HUES6 (cell line): ENCODE results near the gene PABPN1L.

ENCODE experiments used
- H3K27ac ChIP-seq: 2 replicates; pipeline ENCODE4 v1.7.0; 2013; ENCODE audit warnings: low read depth, mild to moderate bottlenecking, low read length, inconsistent platforms
- H3K27me3 ChIP-seq: 2 replicates; pipeline ENCODE4 v1.6.1; 2013; ENCODE audit warnings: low read length; ENCODE audit not compliant: control insufficient read depth, insufficient read depth
- H3K36me3 ChIP-seq: 2 replicates; pipeline ENCODE4 v1.6.1; 2013; ENCODE audit warnings: low read length; ENCODE audit not compliant: control insufficient read depth, insufficient read depth
- H3K4me1 ChIP-seq: 2 replicates; pipeline ENCODE4 v1.6.1; 2013; ENCODE audit warnings: low read length; ENCODE audit not compliant: control insufficient read depth, insufficient read depth
- H3K4me3 ChIP-seq: 2 replicates; pipeline ENCODE4 v1.5.1; 2013; ENCODE audit warnings: low read depth, low read length
- H3K9ac ChIP-seq: one replicate; pipeline ENCODE4 v1.6.1; 2013; ENCODE audit warnings: mild to moderate bottlenecking, low read length
- H3K9me3 ChIP-seq: 2 replicates; pipeline ENCODE4 v1.6.1; 2013; ENCODE audit warnings: low read depth, low read length; ENCODE audit not compliant: control insufficient read depth, insufficient read depth

PABPN1L gene

DNA sequence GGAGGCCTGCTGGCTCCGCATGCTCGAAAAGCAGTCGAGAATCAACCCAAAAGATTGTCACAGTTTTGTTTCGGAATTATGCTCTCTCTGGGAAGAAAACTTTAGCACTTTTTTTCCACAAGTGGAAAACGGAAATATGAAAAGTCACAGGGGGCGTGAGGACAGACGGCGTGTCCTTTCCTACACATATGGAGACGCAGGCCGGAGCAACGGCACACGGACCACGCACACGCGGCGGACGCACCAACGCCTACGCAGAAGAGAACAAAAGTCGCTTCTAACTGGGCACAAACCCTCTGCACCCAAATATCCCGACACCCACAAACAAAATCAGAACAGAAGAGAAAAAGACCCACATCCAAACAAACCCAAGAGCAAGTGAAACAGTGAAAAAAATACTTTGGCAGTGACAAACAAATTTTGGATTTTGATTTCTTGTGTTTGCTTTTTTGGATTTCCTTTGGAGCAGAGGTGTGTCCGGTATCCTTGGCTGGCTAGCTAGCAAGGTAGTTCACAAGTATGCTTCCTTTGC lies 9.3 kb upstream of the PABPN1L start:
- Histone ChIP-seq H3K36me3 (no peaks in the 10 kb centered on the region), H3K4me1 (no peaks in the 10 kb centered on the region), H3K9me3 (no peaks in the 10 kb centered on the region), H3K4me3 (no peak overlapping the region), H3K27ac (no peak overlapping the region), H3K27me3 (peaks cover 2% of the 10 kb centered on the region; the same call in 1 of the 2 replicates), H3K9ac (no peak overlapping the region)

GRCh38 chr16:88874938-88875599 lies 8.6 kb upstream of the PABPN1L start:
- no peak overlapping the region for H3K27ac ChIP-seq
- no peaks in the 10 kb centered on the region for H3K27me3 ChIP-seq
- H3K9ac ChIP-seq = no peak overlapping the region
- no peak overlapping the region for H3K4me3 ChIP-seq
- no peaks in the 10 kb centered on the region for H3K4me1 ChIP-seq
- no peaks in the 10 kb centered on the region for H3K9me3 ChIP-seq
- no peaks in the 10 kb centered on the region for H3K36me3 ChIP-seq

DNA sequence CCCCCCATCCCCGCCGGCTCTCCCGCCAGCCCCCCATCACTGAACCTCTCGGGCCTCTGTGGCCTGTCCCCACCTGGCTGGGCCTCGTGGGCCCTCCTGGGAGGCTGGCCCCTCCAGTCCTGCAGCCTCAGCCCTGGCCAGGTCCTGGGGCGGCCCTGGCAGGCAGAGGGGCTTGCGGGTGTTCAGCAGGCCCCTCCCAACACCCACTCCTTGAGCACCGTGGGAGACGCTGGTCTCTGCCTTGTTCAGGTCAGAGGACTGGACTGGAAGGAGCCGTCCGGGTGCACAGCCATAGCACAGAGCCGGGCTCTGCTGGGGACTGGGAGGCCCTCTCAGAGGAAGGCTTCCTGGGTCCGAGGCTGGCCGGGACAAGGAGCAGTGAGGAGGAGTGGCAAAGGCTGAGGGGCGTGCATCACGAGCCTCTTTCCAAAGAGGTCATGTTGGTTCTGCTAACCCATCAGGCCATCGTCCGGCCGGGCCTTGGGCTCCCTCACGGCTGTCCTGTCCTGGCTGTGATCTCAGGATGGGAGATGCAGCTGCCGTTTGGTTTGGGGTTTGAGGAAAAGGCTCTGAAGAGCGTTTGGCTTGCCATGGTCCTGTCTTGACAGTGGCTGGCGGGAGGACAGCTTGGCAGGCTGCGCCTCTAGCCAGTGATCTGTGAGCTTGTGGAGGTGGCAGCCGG lies 6.3 kb upstream of the PABPN1L start:
- Histone ChIP-seq H3K9me3 (no peaks in the 10 kb centered on the region), H3K9ac (no peak overlapping the region), H3K27me3 (peaks cover 5% of the 10 kb centered on the region; the same call in 1 of the 2 replicates), H3K36me3 (no peaks in the 10 kb centered on the region), H3K4me3 (no peak overlapping the region), H3K4me1 (no peaks in the 10 kb centered on the region), H3K27ac (no peak overlapping the region)

DNA sequence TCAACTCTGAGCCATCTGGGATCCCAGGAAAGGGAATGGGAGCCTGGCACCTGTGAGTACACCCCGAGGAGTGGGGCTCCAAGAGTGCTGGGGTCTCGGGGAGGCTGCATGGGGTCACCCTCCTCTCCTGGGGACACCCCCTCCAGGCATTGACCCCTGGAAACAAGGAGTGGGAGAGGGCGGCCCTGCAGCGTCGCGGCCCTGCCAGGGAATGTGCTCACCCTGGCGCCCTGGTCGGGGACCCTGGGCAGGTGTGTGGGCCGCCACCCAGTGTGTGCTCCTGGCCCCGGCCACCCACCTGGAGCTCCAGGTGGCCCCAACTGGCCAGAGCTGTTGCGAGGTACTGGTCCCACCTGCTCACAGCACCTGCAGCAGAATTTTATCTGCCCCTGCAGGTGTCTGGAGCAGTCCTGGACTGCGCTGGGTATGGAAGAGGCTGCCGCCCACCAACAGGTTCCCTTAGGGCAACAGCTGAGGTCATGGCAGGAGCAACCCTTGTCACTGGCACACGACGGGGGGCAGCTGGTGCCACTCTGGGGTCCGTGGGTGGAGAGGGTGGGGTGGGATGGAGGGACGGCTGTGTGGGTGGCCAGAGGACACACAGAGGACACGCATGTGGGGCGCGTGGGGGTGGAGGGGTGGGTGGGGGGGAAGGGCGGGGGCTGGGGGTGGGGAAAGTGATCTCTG lies 5.4 kb upstream of the PABPN1L start:
- Histone ChIP-seq H3K4me1 (no peaks in the 10 kb centered on the region), H3K9me3 (no peaks in the 10 kb centered on the region), H3K9ac (no peak overlapping the region), H3K27me3 (peaks cover 5% of the 10 kb centered on the region; the same call in 1 of the 2 replicates), H3K4me3 (no peak overlapping the region), H3K36me3 (no peaks in the 10 kb centered on the region), H3K27ac (no peak overlapping the region)

DNA sequence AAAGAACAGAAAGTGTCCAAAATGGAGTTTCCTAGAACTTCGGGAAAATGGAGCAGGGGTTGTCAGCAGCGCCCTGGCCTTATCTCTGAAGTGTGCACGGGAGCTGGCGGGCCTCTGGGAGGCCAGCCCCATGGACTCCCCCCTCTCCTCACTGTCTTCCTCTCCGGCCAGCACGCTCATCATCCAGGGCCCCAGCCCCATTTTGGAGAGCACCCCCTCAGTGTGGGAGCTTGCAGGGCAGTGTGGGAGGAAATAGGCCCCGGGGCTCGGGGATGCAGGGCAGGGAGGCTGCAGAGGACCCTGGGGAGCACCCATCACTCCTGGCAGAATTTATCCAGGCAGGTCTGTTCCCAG lies 4.9 kb upstream of the PABPN1L start:
- Histone ChIP-seq H3K27ac (no peak overlapping the region), H3K4me1 (no peaks in the 10 kb centered on the region), H3K9ac (no peak overlapping the region), H3K9me3 (no peaks in the 10 kb centered on the region), H3K36me3 (no peaks in the 10 kb centered on the region), H3K27me3 (peaks cover 5% of the 10 kb centered on the region; the same call in 1 of the 2 replicates), H3K4me3 (no peak overlapping the region)

- no peak overlapping the region for H3K9ac ChIP-seq
- H3K4me3 ChIP-seq = no peak overlapping the region
Measured at GRCh38 chr16:88870608-88871348, 4.3 kb upstream of the PABPN1L start.

DNA sequence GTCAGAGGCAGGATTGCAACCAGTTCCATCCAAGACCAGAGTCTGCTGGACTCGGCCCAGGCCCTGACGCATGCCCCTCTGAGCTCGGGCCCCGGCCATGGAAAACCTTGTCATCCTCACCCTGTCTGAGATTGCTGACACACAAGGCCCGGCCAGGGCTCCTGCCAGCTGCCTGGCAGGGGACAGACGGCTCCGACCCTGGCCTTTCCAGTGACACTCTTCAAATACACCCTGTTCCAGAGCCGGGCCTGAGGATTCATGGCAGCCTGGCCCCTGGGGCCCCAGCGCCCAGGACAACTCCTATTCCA lies 3.2 kb upstream of the PABPN1L start:
- H3K36me3 ChIP-seq = no peaks in the 10 kb centered on the region
- H3K9ac ChIP-seq = no peak overlapping the region
- no peak overlapping the region for H3K27ac ChIP-seq
- no peaks in the 10 kb centered on the region for H3K9me3 ChIP-seq
- H3K27me3 ChIP-seq = peaks cover 5% of the 10 kb centered on the region; the same call in 1 of the 2 replicates
- H3K4me3 ChIP-seq = no peak overlapping the region
- H3K4me1 ChIP-seq = no peaks in the 10 kb centered on the region

More at GRCh38 chr16:88870608-88871348, 4.3 kb upstream of the PABPN1L start:
- Histone ChIP-seq H3K27ac (no peak overlapping the region), H3K36me3 (no peaks in the 10 kb centered on the region), H3K27me3 (peaks cover 5% of the 10 kb centered on the region; the same call in 1 of the 2 replicates), H3K4me1 (no peaks in the 10 kb centered on the region), H3K9me3 (no peaks in the 10 kb centered on the region)

- no peaks in the 10 kb centered on the region for H3K4me1 ChIP-seq
- H3K36me3 ChIP-seq = no peaks in the 10 kb centered on the region
- H3K9me3 ChIP-seq = no peaks in the 10 kb centered on the region
- H3K27me3 ChIP-seq = peaks cover 5% of the 10 kb centered on the region; the same call in 1 of the 2 replicates
- H3K4me3 ChIP-seq = no peak overlapping the region
- no peak overlapping the region for H3K27ac ChIP-seq
- H3K9ac ChIP-seq = no peak overlapping the region
Measured at GRCh38 chr16:88868974-88869672, 2.7 kb upstream of the PABPN1L start.

GRCh38 chr16:88867581-88868246 lies 1.3 kb upstream of the PABPN1L start:
- no peak overlapping the region for H3K4me3 ChIP-seq
- H3K9me3 ChIP-seq = no peaks in the 10 kb centered on the region
- H3K27ac ChIP-seq = no peak overlapping the region
- peaks cover 5% of the 10 kb centered on the region; the same call in 1 of the 2 replicates for H3K36me3 ChIP-seq
- peaks cover 5% of the 10 kb centered on the region; the same call in 1 of the 2 replicates for H3K27me3 ChIP-seq
- H3K4me1 ChIP-seq = no peaks in the 10 kb centered on the region
- no peak overlapping the region for H3K9ac ChIP-seq

GRCh38 chr16:88865742-88866141 lies 718 bp downstream of the PABPN1L start:
- no peaks in the 10 kb centered on the region for H3K9me3 ChIP-seq
- no peaks in the 10 kb centered on the region for H3K4me1 ChIP-seq
- no peak overlapping the region for H3K4me3 ChIP-seq
- peaks cover 5% of the 10 kb centered on the region; the same call in 1 of the 2 replicates for H3K27me3 ChIP-seq
- no peak overlapping the region for H3K9ac ChIP-seq
- H3K27ac ChIP-seq = no peak overlapping the region
- peaks cover 23% of the 10 kb centered on the region for H3K36me3 ChIP-seq
